HG02571 (cell line): ENCODE measurements around the gene PCID2.

Source experiments
- ATAC-seq: cut with Tn5 transposase; IDR thresholded peaks from one replicate; pipeline ENCODE4 v1.9.1; 2021; ENCODE audit warnings: mild to moderate bottlenecking, moderate library complexity; ENCODE audit not compliant: unreplicated experiment

The PCID2 gene

DNA sequence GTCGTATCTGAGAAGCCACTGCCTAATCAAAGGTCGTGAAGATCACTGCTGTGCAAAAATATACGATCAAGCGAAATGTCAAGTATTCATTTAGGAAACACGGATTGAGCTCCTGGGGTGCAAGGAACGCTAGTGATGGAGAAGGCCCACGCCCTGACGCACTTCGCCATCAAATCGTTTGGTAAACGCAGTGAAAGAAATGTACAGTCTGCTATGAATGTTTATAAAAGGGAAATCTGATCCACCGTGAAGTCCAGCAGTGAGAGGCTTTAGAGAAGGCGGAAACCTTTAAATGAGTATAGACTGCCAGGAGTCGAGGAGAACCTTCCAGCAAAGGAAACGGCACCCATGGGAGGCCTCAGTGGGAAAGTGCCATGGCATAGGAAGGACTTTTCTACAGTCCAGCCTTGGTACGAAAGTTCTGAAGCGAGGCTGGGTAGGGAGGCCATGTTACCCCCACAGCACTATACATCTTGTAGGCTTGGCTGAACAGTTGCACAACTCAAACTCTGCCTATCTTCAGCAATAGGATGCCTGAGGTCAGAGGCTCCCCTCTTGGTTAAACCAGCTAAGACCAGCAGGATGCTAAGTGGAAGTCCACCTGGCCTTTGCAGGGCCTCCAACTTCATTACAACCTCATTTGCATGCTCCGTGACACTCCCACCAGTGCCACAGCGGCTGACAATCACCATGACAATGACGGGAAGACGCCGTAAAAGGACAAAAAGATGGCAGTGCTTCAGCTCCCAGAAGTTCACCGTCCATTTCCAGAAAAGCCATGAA, 20.4 kb downstream of the PCID2 start:
- no peak for ATAC-seq

GRCh38 chr13:113187263-113187669, 21.2 kb downstream of the PCID2 start:
- no peak for ATAC-seq

DNA sequence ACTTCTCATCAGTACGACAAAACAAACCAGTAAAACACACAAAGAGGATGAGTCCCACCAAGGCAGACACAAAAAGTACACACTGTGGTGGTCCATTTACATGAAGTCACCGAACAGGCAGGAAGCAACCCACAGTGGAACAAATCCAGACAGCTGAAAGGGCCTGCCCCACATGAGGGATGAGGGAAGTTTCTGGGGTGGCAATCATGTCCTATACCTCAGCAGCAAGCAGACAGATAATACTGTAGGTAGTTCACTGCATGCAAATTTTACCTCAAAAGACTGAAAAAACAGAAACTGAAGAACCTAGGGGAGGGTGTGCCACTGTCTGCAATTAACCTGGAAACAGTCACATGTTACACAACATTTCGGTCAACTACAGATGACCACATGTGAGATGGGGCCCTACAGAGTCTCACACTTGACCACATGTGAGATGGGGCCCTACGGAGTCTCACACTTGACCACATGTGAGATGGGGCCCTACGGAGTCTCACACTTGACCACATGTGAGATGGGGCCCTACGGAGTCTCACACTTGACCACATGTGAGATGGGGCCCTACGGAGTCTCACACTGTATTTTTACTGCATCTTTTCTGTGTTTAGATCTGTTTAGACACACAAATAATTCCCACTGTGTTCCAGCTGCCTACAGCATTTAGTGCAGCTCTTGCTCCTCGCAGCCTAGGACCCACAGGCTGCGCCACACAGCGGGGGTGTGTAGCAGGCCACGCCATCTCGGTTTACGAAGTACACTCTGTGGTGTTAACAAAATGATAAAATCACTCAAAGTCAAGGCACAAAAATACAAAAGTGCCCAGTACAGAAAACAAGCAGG, 22.2 kb downstream of the PCID2 start:
- ATAC-seq: peak; percentile 94

DNA sequence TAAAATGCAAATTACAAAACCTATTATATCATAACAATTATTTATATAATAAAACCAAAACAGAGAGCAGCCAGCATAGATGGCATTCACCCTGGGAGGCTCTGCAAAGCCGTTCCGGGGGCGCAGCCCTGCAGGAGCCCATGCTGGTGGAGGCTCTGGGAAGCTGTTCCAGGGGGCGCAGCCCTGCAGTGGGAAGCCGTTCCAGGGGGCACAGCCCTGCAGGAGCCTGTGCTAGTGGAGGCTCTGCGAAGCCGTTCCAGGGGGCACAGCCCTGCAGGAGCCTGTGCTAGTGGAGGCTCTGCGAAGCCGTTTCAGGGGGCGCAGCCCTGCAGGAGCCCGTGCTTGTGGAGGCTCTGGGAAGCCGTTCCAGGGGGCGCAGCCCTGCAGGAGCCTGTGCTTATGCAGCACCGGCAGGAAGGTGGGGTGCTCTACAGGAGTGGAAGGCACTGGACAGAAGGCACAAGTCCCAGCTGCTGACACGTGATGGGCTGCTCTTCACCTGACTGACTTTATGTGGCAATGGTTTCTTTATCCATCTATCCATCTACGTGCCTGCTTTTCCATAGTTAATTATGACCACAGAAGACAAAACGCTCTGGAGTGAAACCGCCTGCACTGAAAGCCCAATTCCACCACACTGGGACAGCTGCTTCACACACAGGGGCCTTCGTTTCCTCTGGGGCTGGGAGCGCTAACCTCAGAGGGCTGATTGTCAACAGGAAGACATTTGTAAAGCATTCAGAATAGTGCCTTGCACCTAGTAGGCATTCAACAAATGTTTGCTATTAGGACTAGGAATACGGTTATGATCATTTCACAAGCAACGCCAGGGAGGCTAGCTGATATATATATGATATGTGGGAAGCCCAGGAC, 23.7 kb downstream of the PCID2 start:
- ATAC-seq: no peak

DNA sequence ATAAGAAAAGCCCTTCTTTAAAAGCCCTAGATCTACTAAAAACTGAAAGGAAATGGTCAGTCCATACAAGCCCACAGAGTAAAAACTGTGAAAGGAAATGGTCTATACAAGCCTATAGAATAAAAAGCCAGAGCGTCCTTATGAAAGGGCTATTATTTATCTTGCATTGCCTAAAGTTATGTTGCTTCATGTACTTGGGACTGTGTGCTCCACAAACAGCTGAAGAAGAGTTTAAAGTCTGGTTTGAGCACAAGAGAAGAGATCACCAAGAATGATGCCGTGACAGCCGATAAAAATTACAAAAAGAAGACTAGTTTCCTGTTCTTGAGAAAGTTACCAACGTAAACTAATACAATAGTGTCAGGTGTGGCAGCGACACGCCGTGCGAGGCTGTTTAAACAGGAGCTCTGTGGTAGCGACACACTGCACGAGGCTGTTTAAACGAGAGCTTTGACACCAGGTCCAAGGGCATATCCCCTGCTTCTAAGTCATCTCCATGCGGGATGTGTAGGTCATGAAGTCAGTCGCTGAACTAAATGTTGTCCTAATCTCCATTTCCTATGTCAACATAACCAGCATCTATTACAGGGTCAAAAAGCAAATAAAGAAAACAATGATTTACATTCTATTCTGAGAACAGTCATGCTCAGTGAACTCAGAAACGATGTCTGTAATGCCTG, 24.9 kb downstream of the PCID2 start:
- ATAC-seq: no peak

DNA sequence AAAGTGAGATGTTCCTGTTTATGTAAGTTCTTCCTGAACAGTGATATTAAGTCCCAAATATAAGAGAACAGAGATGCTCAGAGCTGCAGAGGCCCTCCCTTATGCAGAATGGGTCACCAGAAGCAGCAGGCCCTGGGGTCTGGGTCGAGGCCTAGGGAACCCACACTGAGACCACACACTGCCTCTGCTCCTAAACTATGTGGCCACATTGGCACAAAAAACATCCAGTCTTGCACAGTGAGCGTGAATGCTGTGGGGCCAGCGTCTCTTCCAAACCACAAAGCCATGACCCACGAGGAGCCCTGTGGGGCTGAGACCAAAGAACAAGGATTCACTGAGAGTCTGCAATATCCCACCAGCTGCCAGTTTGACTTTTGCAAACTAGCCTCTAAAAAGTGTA, 26.4 kb downstream of the PCID2 start:
- ATAC-seq: no peak

DNA sequence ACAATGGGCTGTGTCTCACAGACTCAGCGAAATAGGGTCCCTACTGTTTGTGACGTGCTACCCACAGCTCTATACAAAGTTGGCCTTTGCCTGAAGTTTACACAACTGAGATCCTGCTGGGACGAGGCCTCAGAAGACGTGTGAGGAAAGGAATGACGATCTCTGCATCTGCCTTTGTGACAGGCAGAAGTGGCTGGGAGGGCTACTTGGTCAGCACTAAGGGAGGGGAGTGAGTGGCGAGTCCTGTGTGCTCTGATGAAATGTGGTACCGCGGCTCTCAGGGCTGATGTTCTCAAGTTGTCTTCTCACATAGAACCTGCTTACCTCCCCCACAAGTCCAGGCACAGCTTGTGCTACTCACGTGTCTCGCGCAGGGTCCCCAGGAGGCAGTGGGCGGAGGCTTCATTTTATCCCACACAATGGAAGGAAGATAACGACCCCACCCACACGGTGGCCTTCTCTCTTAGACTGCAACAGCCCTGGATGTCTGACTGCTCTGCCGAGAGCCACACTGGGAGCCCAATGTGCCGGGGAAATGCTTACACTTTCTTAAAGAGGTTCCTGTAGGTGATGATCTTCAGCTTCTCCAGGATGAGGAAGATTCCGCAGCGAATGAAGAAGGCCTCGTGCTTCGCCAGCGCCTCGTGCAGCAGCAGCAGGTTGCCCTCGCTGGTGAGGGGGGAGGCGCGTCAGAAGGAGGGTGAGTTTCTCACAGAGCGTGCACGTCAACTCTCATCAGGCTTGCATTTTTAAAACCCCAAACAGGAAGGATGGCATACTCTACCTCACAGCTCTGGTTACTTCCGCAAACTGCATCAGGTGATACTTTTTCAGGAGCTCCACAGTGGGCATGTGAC, 28.9 kb downstream of the PCID2 start:
- no peak for ATAC-seq

- ATAC-seq: no peak
Measured at GRCh38 chr13:113178896-113179167, 29.6 kb downstream of the PCID2 start.

DNA sequence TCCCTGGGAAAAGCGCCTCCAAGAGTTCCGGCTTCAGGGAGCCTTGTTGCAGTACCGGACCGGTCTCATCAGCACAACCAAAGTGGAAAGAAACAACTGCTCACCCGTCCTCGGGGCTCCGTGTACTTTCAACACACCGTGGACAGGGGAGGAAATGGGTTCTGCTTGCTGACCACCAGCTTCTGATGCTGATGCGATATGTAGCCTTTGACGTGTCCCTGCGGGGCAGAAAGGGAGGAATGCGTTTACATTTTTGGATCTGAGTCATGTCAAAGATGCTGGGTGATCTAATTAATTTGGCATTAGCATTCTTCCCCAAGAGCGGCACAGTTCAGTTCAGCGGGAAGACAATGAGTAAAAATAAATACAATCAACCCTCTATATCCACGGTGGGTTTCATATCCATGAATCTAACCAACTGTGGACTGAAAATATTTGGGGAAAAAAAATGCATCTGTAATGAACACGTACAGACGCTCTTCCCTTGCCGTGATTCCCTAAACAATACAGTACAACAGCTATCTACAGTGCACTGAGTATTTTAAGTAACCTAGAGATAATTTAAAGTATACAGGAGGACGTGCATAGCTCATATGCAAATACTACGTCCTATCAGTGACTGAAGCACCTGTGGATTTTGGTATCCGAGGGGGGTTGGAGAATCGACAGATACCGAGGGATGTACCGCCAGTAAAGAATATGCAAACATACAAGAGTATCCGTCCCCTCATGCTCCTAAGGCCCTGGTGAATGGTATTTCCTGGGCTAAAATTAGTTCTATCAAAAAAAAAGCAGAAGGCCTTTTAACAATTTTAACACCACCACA, 30.2 kb downstream of the PCID2 start:
- ATAC-seq: no peak

DNA sequence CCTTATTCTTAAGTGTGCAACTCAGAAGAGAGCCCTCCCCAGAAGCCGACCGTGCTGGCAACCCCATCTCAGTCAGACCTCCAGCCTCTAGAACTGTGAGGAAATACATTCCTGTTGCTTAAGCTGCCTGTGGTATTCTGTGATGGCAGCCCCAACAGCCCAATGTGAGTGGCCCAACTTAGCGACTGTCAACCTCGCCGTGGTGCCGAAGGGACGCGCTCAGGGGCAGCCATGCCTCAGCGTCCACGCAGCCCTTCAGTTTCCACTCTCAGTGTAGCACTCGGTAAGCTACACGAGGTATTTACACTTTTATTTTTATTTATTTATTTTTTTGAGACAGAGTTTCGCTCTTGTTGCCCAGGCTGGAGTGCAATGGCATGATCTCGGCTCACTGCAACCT, 31.6 kb downstream of the PCID2 start:
- no peak for ATAC-seq

DNA sequence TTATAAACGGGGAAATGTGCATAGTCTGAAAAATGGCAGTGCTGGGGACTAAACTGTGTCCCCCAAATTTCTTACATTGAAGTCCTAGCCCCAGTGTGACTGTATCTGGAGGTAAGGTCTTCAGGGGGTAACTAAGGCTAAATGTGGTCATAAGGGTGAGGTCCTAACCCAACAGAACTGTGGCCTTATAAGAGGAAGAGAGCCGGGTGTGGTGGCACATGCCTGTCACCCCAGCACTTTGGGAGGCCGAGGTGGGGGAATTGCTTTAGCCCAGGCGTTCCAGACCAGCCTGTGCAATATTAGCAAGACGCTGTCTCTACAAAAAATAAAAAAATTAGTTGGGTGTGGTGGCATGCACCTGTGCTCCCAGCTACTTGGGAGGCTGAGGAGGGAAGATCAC, 32.2 kb downstream of the PCID2 start:
- no peak for ATAC-seq

- no peak for ATAC-seq
Measured at GRCh38 chr13:113172419-113172926, 36.0 kb downstream of the PCID2 start.

- ATAC-seq: no peak
Measured at GRCh38 chr13:113171250-113172125, 37.0 kb downstream of the PCID2 start.

DNA sequence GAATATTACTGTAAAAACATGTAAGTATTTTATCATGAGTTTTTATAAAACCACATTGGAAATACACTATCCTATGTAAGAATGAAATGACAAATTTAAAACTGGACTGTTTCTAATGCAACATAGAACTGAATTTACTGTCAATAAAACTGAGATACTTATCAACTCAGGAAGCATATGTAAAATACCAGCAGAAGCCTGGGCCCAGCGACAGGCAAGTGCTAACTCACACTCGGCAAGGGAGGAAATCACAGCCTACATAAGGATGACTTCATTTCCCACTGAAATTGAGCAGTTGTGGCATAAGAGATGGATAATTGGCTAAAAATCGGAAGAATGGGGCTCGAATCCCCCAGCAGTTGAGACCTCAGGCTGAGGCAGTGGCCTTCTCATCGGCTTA, 38.0 kb downstream of the PCID2 start:
- ATAC-seq: no peak

DNA sequence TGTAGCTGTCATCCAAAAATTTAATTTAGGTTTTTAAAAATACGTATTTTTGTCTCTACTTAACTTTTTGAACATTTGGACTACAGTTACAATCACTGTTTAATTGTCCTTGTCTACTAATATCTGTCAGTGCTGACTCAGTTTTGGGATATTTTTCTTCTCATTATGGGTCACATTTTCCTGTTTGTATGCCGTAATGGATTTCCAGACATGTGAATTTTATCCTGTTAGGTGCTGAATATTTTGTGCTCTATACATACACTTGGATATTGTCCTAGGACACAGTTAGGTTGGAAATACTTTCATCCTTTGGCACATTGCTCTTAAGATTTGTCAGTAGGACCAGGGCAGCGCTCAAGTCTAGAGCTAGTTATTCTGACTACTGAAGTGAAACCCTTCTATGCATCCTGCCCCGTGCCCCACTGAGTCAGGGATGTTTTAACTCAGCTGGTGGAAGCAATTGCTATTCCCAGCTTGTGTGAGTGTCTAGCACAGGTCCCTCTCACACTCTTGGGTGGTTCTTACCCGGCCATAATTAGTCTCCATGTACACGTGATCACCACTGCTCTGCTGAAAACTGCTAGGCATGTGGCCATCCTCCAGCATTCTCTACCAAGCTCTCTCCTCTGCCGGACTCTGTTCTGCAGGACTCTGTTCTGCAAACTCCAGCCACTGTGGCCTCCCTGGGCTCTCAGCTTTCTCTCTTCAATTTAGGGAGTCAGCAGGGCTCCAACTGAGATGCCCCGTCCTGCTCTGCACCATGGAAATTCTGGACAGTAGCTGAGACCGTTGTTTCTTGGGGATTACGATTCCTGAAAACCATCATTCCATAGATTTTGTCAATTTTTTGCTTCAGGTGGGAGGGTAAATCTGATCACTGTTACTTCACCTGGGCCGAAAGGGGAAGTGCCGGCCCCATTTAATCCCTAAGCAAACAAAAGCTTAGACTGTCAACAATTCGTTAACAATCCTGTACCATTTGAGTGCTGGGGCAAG, 38.9 kb downstream of the PCID2 start:
- ATAC-seq: no peak

GRCh38 chr13:113168211-113168610, 40.3 kb downstream of the PCID2 start:
- no peak for ATAC-seq

- ATAC-seq: no peak
Measured at GRCh38 chr13:113167575-113167974, 40.9 kb downstream of the PCID2 start.
